Panc1 (cell line): ENCODE measurements around the gene CTCFL. TPM values are rescaled to one million over a fixed set of nuclear protein-coding genes. Genes with fewer than 3 reads are reported as not detected.

ENCODE experiments used
- ATAC-seq: fragments of 200-7000 bp; cut with Tn5 transposase; 2 replicates; pipeline ENCODE4 v1.9.1; 2020; ENCODE audit warnings: mild to moderate bottlenecking, moderate library complexity
- BruUV-seq: library from RNA; stranded (reverse); fragments of 400-500 nt; replicated peaks from 2 replicates; lab custom pipeline; 2021; lab: Mats Ljungman, UMichigan
- CTCF ChIA-PET: fragments of 300-600 bp; sonication (Branson Sonifier 250); formaldehyde crosslinking; loops from one replicate; lab custom pipeline; 2022; ENCODE audit warnings: antibody characterized with exemption; lab: Charles Lee
- POLR2A ChIA-PET: fragments of 300-600 bp; sonication (Branson Sonifier 250); formaldehyde crosslinking; loops from one replicate; lab custom pipeline; 2022; ENCODE audit warnings: antibody characterized with exemption; lab: Charles Lee
- DNase-seq: peaks from one replicate; pipeline ENCODE4 v3.0.0-alpha.2; 2010; ENCODE audit warnings: low read depth, low spot score
- H3K27ac ChIP-seq: 2 replicates; pipeline ENCODE4 v1.5.1; 2011; ENCODE audit warnings: mild to moderate bottlenecking, low read length, inconsistent platforms
- H3K27me3 ChIP-seq: fragments of 200-500 bp; sonication (Bioruptor generic); 2 replicates; pipeline ENCODE4 v1.6.0; 2014; ENCODE audit warnings: low read length, inconsistent platforms; ENCODE audit not compliant: control insufficient read depth, insufficient read depth
- H3K36me3 ChIP-seq: fragments of 200-500 bp; sonication (Bioruptor generic); 2 replicates; pipeline ENCODE4 v1.5.1; 2014; ENCODE audit warnings: inconsistent platforms, mild to moderate bottlenecking, low read length, moderate library complexity; ENCODE audit not compliant: control insufficient read depth, insufficient read depth
- H3K4me1 ChIP-seq: 2 replicates; pipeline ENCODE4 v1.5.1; 2011; ENCODE audit warnings: inconsistent platforms, mild to moderate bottlenecking, low read length, moderate library complexity; ENCODE audit not compliant: control insufficient read depth, insufficient read depth
- H3K4me3 ChIP-seq, 2 experiments: 2 replicates each; pipeline ENCODE4 v1.5.1; 2011 to 2012; ENCODE audit warnings: low read depth in 2 of 2, low read length in 2 of 2, mild to moderate bottlenecking in 2 of 2, inconsistent platforms in 1 of 2, moderate library complexity in 1 of 2
- H3K9me3 ChIP-seq: fragments of 200-500 bp; sonication (Bioruptor generic); 2 replicates; pipeline ENCODE4 v1.5.1; 2014; ENCODE audit warnings: low read depth, mild to moderate bottlenecking, inconsistent platforms, low read length, moderate library complexity; ENCODE audit not compliant: control insufficient read depth, insufficient read depth
- CTCF ChIP-seq: fragments of 450-650 bp; IDR thresholded peaks from 2 replicates; pipeline ENCODE4 v1.5.1; 2017; ENCODE audit warnings: mild to moderate bottlenecking
- POLR2AphosphoS5 ChIP-seq: IDR thresholded peaks from 2 replicates; pipeline ENCODE4 v1.6.1; 2012; ENCODE audit warnings: mild to moderate bottlenecking, low read depth, low read length, moderate library complexity
- SIN3A ChIP-seq: IDR thresholded peaks from 2 replicates; pipeline ENCODE4 v1.6.1; 2012; ENCODE audit warnings: low read depth, mild to moderate bottlenecking, low read length, moderate library complexity, borderline replicate concordance; ENCODE audit not compliant: insufficient read depth
- TCF7L2 ChIP-seq: IDR thresholded peaks from 2 replicates; pipeline ENCODE4 v1.6.1; 2011; ENCODE audit warnings: mild to moderate bottlenecking, low read depth, low read length, inconsistent platforms
- in situ Hi-C: cut with HindIII; loops from 2 replicates; pipeline ENCODE4 v1.10.0; 2016; ENCODE audit warnings: low sequenced_read_pairs, low pct_unique_long_range_greater_than_20kb
- intact Hi-C: fragments of 100-400 bp; cut with micrococcal nuclease; formaldehyde crosslinking; loops from one replicate; pipeline ENCODE4 v1.10.0; 2022; ENCODE audit not compliant: unreplicated experiment
- total RNA-seq: library from RNA; stranded (reverse); gene quantifications from one replicate; pipeline ENCODE4 v1.2.1, GENCODE V29; 2021; ENCODE audit not compliant: unreplicated experiment
- TF ChIP-seq, protein P1 (sequence below), 2 experiments: IDR thresholded peaks; 2 replicates each; pipeline ENCODE4 v1.6.1; 2011 to 2012; ENCODE audit warnings: low read depth in 2 of 2, control low read depth in 1 of 2, low read length in 1 of 2, mild to moderate bottlenecking in 1 of 2, moderate library complexity in 1 of 2; ENCODE audit not compliant: insufficient read depth in 1 of 2

CTCFL gene
- total RNA-seq, 1 experiment from 2014 or later, result 0.05 TPM

DNA sequence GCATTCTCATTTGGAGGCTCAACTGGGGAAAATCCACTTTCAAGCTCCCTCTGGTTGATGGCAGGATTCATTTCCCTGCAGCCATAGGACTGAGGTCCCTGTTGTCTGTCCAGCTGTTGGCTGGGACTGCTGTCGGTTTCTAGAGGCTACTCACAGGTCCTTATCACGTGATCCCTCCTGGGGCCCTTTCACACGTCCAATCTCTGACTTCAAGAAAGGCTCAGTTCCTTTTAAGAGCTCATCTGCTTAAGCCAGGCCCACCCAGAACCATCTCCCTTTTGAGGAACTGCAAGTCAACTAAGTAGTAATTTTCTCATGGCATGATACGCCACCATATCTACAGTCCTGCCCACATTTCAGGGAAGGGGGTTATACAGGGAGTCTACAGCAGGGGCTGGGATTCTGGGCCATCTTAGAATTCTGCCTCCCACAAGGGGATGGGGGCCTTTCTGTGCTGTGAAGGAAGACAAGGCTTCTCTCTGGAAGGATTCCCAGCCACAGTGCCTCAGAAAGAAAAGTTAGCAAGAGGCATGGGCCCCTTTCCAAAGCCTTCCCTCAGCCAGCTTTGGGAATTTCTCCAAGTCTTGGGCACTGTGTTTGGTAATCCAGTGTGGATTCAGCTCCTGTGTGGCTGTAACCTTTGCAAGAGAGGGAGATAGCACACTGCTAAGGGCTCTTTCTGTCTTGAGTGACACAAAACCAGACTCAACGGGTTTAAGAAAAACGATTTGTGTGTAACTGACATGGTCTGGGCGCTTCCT is 66.4 kb downstream of the CTCFL start:
- ATAC-seq (no peak), DNase-seq (no peak)
- ChIA-PET POLR2A (no interaction called here), CTCF (no interaction called here)
- no TSS peak for BruUV-seq
- Histone ChIP-seq H3K36me3 (no peaks in the 10 kb centered on the region), H3K27me3 (no peaks in the 10 kb centered on the region), H3K9me3 (no peaks in the 10 kb centered on the region), H3K4me3 (no peak overlapping the region), H3K27ac (no peak overlapping the region), H3K4me1 (no peaks in the 10 kb centered on the region)
- intact Hi-C loops (no loop called here), in situ Hi-C loops (no loop called here)
- TF ChIP-seq SIN3A (no peak), CTCF (no peak), POLR2AphosphoS5 (no peak), TCF7L2 (no peak)
- TF ChIP-seq, protein P1, sequence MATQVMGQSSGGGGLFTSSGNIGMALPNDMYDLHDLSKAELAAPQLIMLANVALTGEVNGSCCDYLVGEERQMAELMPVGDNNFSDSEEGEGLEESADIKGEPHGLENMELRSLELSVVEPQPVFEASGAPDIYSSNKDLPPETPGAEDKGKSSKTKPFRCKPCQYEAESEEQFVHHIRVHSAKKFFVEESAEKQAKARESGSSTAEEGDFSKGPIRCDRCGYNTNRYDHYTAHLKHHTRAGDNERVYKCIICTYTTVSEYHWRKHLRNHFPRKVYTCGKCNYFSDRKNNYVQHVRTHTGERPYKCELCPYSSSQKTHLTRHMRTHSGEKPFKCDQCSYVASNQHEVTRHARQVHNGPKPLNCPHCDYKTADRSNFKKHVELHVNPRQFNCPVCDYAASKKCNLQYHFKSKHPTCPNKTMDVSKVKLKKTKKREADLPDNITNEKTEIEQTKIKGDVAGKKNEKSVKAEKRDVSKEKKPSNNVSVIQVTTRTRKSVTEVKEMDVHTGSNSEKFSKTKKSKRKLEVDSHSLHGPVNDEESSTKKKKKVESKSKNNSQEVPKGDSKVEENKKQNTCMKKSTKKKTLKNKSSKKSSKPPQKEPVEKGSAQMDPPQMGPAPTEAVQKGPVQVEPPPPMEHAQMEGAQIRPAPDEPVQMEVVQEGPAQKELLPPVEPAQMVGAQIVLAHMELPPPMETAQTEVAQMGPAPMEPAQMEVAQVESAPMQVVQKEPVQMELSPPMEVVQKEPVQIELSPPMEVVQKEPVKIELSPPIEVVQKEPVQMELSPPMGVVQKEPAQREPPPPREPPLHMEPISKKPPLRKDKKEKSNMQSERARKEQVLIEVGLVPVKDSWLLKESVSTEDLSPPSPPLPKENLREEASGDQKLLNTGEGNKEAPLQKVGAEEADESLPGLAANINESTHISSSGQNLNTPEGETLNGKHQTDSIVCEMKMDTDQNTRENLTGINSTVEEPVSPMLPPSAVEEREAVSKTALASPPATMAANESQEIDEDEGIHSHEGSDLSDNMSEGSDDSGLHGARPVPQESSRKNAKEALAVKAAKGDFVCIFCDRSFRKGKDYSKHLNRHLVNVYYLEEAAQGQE (IDR thresholded peaks at IDR 0.05; ENCODE audit: insufficient read depth in 1 of 2, low read depth in 2 of 2, low read length in 1 of 2), result no peak

DNA sequence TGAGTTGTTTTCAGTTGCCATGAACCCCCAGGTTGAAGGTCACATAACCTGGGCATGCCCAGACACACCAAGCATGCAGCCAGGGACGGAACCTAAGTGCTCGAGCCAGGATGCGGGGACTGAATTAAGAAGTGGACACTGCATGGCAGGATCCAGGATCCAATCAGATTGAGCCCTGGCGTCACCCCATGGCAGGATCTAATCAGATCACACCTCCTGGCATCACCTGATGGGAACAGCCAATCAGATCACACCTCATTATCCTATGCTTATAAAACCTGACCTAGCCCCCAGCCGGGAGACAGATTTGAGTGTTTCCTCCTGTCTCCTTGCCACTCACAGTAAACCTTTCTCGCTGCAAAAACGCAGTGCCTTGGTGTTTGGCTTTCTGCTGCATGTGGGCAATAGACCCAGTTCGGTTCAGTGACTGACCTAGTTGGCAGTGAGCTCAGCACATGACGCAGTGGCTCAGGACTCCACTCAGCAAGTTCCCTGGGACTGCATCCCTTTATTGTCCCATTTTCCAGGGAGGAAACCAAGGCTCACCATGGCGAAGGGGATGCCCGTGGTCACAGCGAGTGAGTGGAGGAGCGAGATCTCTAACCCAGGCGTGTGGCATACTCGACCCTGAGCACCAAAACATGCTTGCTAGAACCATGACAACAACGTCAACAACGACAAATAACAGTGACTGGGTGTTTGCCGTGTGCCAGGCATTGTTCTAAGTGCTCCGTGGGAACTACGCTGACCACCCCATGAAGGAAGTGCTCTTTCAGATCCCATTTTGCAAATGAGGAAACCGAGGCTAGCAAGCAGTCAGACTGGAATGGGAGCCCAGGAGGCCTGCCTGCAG is 67.5 kb downstream of the CTCFL start:
- TF ChIP-seq POLR2AphosphoS5 (no peak), CTCF (no peak)
- Histone ChIP-seq H3K9me3 (no peaks in the 10 kb centered on the region), H3K36me3 (no peaks in the 10 kb centered on the region), H3K4me1 (no peaks in the 10 kb centered on the region), H3K27me3 (no peaks in the 10 kb centered on the region), H3K27ac (no peak overlapping the region), H3K4me3 (no peak overlapping the region)
- ATAC-seq, result no peak
- DNase-seq, result no peak
- ChIA-PET CTCF (no interaction called here), POLR2A (no interaction called here)
- in situ Hi-C loops (no loop called here), intact Hi-C loops (no loop called here)
- BruUV-seq, result no TSS peak
